ENCODE data around the gene ERGIC2. TPM values are rescaled to one million over a fixed set of nuclear protein-coding genes. Genes with fewer than 3 reads are reported as not detected.

ERGIC2 gene
- polyA plus RNA-seq, 3 donors, result 5.9 to 59.0 (median 52.7) TPM

DNA sequence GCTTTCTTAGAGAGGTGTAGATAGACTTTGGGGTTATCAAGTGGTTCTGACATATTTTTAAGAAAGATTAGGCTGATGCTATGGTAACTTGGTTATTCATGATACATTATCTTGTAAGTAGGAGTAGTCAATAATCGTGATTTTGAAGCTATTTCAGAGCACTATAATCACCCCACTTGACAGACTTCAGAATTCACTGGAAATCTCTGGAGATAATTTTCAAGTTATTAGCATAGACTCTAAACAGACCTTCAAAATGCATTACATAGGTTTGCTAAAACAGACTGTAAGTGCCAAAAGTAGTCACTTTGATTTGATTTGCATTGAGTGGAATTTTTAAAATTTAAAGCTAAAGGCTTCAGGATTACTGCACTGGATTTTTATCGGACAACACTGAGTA is 74.3 kb downstream of the ERGIC2 start:
- H3K36me3 Mint-ChIP-seq, result peaks cover 27 to 41% of the 10 kb centered on the region in 2 donors
- no peak overlapping the region for H3K4me3 ChIP-seq (replicated peaks in 1 of 3; ENCODE audit: low read depth in 2 of 3, low read length in 3 of 3)
- H3K27me3 ChIP-seq (ENCODE audit: control insufficient read depth in 2 of 2, insufficient read depth in 2 of 2, low read length in 2 of 2), result no peaks in the 10 kb centered on the region

DNA sequence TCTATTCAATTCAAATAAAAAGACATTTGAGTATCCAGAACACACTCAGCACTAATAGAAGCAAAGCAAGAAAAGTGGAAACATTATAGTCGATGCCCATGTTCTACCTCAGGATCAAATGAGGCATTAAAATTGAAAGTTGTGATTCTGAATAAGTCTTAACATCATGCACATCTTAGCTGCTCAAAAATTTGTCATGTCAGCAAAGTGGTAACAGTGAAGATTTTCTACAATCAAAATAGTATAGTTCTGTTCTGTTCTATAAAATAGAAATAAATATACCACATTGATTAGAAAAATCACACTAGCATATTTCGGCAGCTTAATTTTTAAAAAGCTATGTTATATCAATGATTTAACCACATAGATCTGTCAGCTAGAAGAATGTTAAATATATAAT is 74.7 kb downstream of the ERGIC2 start:
- Mint-ChIP-seq H3K4me3 (no peak overlapping the region), H3K4me1 (no peaks in the 10 kb centered on the region), H3K27me3 (ENCODE audit: low read depth in 3 of 3) (no peaks in the 10 kb centered on the region), H3K36me3 (peaks cover 25 to 37% of the 10 kb centered on the region in 2 donors), H3K9me3 (no peaks in the 10 kb centered on the region), H3K27ac (no peak overlapping the region)
- Histone ChIP-seq H3K27me3 (ENCODE audit: control insufficient read depth in 2 of 2, insufficient read depth in 2 of 2, low read length in 2 of 2) (no peaks in the 10 kb centered on the region), H3K27ac (ENCODE audit: low read depth in 1 of 2, low read length in 2 of 2) (no peak overlapping the region), H3K4me1 (ENCODE audit: control insufficient read depth in 1 of 2, insufficient read depth in 2 of 2, low read length in 2 of 2) (no peaks in the 10 kb centered on the region), H3K4me3 (replicated peaks in 1 of 3; ENCODE audit: low read depth in 2 of 3, low read length in 3 of 3) (no peak overlapping the region), H3K9me3 (replicated peaks in 1 of 2; ENCODE audit: control insufficient read depth in 1 of 2, insufficient read depth in 1 of 2, low read length in 2 of 2) (no peaks in the 10 kb centered on the region), H3K79me2 (ENCODE audit: insufficient read depth, low read length) (no peaks in the 10 kb centered on the region), H2AFZ (ENCODE audit: insufficient read depth, low read depth, low read length, poor library complexity, severe bottlenecking) (no peak overlapping the region), H3K36me3 (replicated peaks in 1 of 2; ENCODE audit: control insufficient read depth in 1 of 2, insufficient read depth in 2 of 2, low read length in 2 of 2) (peaks cover 5 to 33% of the 10 kb centered on the region in 2 donors), H4K20me1 (ENCODE audit: insufficient read depth, low read length) (no peaks in the 10 kb centered on the region), H3K4me2 (replicated peaks; ENCODE audit: extremely low read depth, low read length, poor library complexity, severe bottlenecking) (no peak overlapping the region), H3K9ac (ENCODE audit: insufficient read depth, low read length, poor library complexity, severe bottlenecking) (no peak overlapping the region)
- WGBS (ENCODE audit: insufficient coverage), result no CpG with 5 or more reads among the region's 2 CpGs
- intact Hi-C loops (cut with micrococcal nuclease), result no loop called here
- TF ChIP-seq, protein P1, sequence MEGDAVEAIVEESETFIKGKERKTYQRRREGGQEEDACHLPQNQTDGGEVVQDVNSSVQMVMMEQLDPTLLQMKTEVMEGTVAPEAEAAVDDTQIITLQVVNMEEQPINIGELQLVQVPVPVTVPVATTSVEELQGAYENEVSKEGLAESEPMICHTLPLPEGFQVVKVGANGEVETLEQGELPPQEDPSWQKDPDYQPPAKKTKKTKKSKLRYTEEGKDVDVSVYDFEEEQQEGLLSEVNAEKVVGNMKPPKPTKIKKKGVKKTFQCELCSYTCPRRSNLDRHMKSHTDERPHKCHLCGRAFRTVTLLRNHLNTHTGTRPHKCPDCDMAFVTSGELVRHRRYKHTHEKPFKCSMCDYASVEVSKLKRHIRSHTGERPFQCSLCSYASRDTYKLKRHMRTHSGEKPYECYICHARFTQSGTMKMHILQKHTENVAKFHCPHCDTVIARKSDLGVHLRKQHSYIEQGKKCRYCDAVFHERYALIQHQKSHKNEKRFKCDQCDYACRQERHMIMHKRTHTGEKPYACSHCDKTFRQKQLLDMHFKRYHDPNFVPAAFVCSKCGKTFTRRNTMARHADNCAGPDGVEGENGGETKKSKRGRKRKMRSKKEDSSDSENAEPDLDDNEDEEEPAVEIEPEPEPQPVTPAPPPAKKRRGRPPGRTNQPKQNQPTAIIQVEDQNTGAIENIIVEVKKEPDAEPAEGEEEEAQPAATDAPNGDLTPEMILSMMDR (IDR thresholded peaks at IDR 0.05), result no peak
- DNase-seq, result no peak

More for the DNA sequence above, 74.3 kb downstream of the ERGIC2 start:
- Histone ChIP-seq H3K36me3 (replicated peaks in 1 of 2; ENCODE audit: control insufficient read depth in 1 of 2, insufficient read depth in 2 of 2, low read length in 2 of 2) (peaks cover 7 to 35% of the 10 kb centered on the region in 2 donors), H3K9ac (ENCODE audit: insufficient read depth, low read length, poor library complexity, severe bottlenecking) (no peak overlapping the region), H4K20me1 (ENCODE audit: insufficient read depth, low read length) (no peaks in the 10 kb centered on the region), H3K4me2 (replicated peaks; ENCODE audit: extremely low read depth, low read length, poor library complexity, severe bottlenecking) (no peak overlapping the region), H3K79me2 (ENCODE audit: insufficient read depth, low read length) (no peaks in the 10 kb centered on the region), H3K4me1 (ENCODE audit: control insufficient read depth in 1 of 2, insufficient read depth in 2 of 2, low read length in 2 of 2) (no peaks in the 10 kb centered on the region), H3K9me3 (replicated peaks in 1 of 2; ENCODE audit: control insufficient read depth in 1 of 2, insufficient read depth in 1 of 2, low read length in 2 of 2) (no peaks in the 10 kb centered on the region), H3K27ac (ENCODE audit: low read depth in 1 of 2, low read length in 2 of 2) (no peak overlapping the region), H2AFZ (ENCODE audit: insufficient read depth, low read depth, low read length, poor library complexity, severe bottlenecking) (no peak overlapping the region)
- TF ChIP-seq, protein P1 (IDR thresholded peaks at IDR 0.05), result no peak
- no peak overlapping the region for H3K4me3 Mint-ChIP-seq
- peak overlapping the region in 1 of 7 donors; percentile 76 for H3K27ac Mint-ChIP-seq
- DNase-seq, result no peak
- H3K27me3 Mint-ChIP-seq (ENCODE audit: low read depth in 3 of 3), result no peaks in the 10 kb centered on the region
- intact Hi-C loops (cut with micrococcal nuclease), result no loop called here
- H3K4me1 Mint-ChIP-seq, result no peaks in the 10 kb centered on the region
- WGBS (ENCODE audit: insufficient coverage), result no CpG with 5 or more reads among the region's 2 CpGs
- no peaks in the 10 kb centered on the region for H3K9me3 Mint-ChIP-seq

All from CD14-positive monocyte (primary cell).